HepG2 (cell line): ENCODE measurements around the gene SKIDA1. TPM values are rescaled to one million over a fixed set of nuclear protein-coding genes. Genes with fewer than 3 reads are reported as not detected.

Experiments used
- ARHGAP35 ChIP-seq: sonication (generic); formaldehyde crosslinking; IDR thresholded peaks from 2 replicates; pipeline ENCODE4 v1.9.0; 2022; ENCODE audit warnings: mild to moderate bottlenecking, inconsistent platforms, moderate library complexity, missing genetic modification reagents, borderline replicate concordance
- BCL6 ChIP-seq: IDR thresholded peaks from 2 replicates; pipeline ENCODE4 v1.6.1; 2016; ENCODE audit warnings: missing genetic modification reagents, missing compliant biosample characterization
- HNRNPL ChIP-seq: fragments of 200-400 bp; formaldehyde crosslinking; IDR thresholded peaks from 2 replicates; pipeline ENCODE4 v1.6.1; 2017; ENCODE audit warnings: mild to moderate bottlenecking, low read depth, low read length
- HOXA3 ChIP-seq: sonication (generic); formaldehyde crosslinking; IDR thresholded peaks from 2 replicates; pipeline ENCODE4 v1.5.0; 2020; ENCODE audit warnings: missing genetic modification reagents
- KLF13 ChIP-seq: sonication (generic); formaldehyde crosslinking; IDR thresholded peaks from 2 replicates; pipeline ENCODE4 v1.4.0; 2020; ENCODE audit warnings: mild to moderate bottlenecking, missing genetic modification reagents
- MEIS2 ChIP-seq: sonication (generic); formaldehyde crosslinking; IDR thresholded peaks from 2 replicates; pipeline ENCODE4 v1.9.0; 2021; ENCODE audit warnings: mild to moderate bottlenecking, missing genetic modification reagents
- NFYC ChIP-seq: IDR thresholded peaks from 2 replicates; pipeline ENCODE4 v1.6.1; 2016; ENCODE audit warnings: missing genetic modification reagents, missing compliant biosample characterization
- PCBP2 ChIP-seq: fragments of 200-400 bp; formaldehyde crosslinking; optimal IDR thresholded peaks from 2 replicates; pipeline ENCODE3; 2018; ENCODE audit warnings: low read length, low read depth; ENCODE audit not compliant: poor library complexity, severe bottlenecking
- PRMT3 ChIP-seq: sonication (generic); formaldehyde crosslinking; IDR thresholded peaks from 2 replicates; pipeline ENCODE4 v1.8.1; 2022; ENCODE audit warnings: low read depth, mild to moderate bottlenecking, moderate library complexity, missing genetic modification reagents, borderline replicate concordance
- SRY ChIP-seq: sonication (generic); formaldehyde crosslinking; IDR thresholded peaks from 2 replicates; pipeline ENCODE4 v1.8.0; 2022; ENCODE audit warnings: mild to moderate bottlenecking, missing genetic modification reagents
- ZBTB7B ChIP-seq: sonication (generic); formaldehyde crosslinking; IDR thresholded peaks from 2 replicates; pipeline ENCODE4 v1.4.0; 2020; ENCODE audit warnings: missing genetic modification reagents
- ZKSCAN1 ChIP-seq: fragments of 150-350 bp; IDR thresholded peaks from 2 replicates; pipeline ENCODE4 v1.6.1; 2014; ENCODE audit warnings: low read length
- ZNF101 ChIP-seq: sonication (generic); formaldehyde crosslinking; IDR thresholded peaks from 2 replicates; pipeline ENCODE4 v1.4.0; 2020; ENCODE audit warnings: mild to moderate bottlenecking, low read depth, missing genetic modification reagents, borderline replicate concordance
- ZNF20 ChIP-seq: sonication (generic); formaldehyde crosslinking; IDR thresholded peaks from 2 replicates; pipeline ENCODE4 v1.4.0; 2020; ENCODE audit warnings: mild to moderate bottlenecking, moderate library complexity, missing genetic modification reagents
- ZNF207 ChIP-seq: fragments of 450-650 bp; IDR thresholded peaks from 2 replicates; pipeline ENCODE4 v1.6.1; 2016; ENCODE audit warnings: antibody characterized with exemption, borderline replicate concordance
- ZNF292 ChIP-seq: sonication (generic); formaldehyde crosslinking; IDR thresholded peaks from 2 replicates; pipeline ENCODE4 v1.8.1; 2022; ENCODE audit warnings: mild to moderate bottlenecking, low read depth, missing genetic modification reagents, borderline replicate concordance
- ZNF432 ChIP-seq: sonication (generic); formaldehyde crosslinking; IDR thresholded peaks from 2 replicates; pipeline ENCODE4 v1.5.0; 2020; ENCODE audit warnings: missing genetic modification reagents, mild to moderate bottlenecking, borderline replicate concordance
- ZNF549 ChIP-seq: sonication (generic); formaldehyde crosslinking; IDR thresholded peaks from 2 replicates; pipeline ENCODE4 v1.5.0; 2020; ENCODE audit warnings: missing genetic modification reagents
- ZNF615 ChIP-seq: sonication (generic); formaldehyde crosslinking; IDR thresholded peaks from 2 replicates; pipeline ENCODE4 v1.5.0; 2020; ENCODE audit warnings: mild to moderate bottlenecking, missing genetic modification reagents, borderline replicate concordance
- ZSCAN25 ChIP-seq: sonication (generic); formaldehyde crosslinking; IDR thresholded peaks from 2 replicates; pipeline ENCODE4 v1.8.0; 2022; ENCODE audit warnings: mild to moderate bottlenecking, missing genetic modification reagents
- polyA plus RNA-seq, 8 experiments: library from polyadenylated mRNA; depleted of rRNA in 3 of 8; stranded (reverse) in 7 of 8; unstranded in 1 of 8; fragments of >200 nt; fragmentation: Illumina TruSeq in 4 of 8; extraction: Trizol in 4 of 8; gene quantifications; 2 replicates each; pipeline versions ENCODE4 v1.2.1 to v1.2.3, GENCODE V29; 2011 to 2016; ENCODE audit warnings: low read depth in 4 of 8, missing spikeins in 1 of 8, mixed read lengths in 1 of 8; ENCODE audit not compliant: insufficient read depth in 1 of 8
- total RNA-seq, 5 experiments: library from RNA; depleted of rRNA; stranded (reverse); fragments of >200 nt; fragmentation: Illumina TruSeq; extraction: Trizol; gene quantifications; 2 replicates each; pipeline ENCODE4 v1.2.3, GENCODE V29; 2016; ENCODE audit warnings: low read depth in 1 of 5
- TF ChIP-seq, protein P1 (sequence below): sonication (generic); formaldehyde crosslinking; IDR thresholded peaks from 2 replicates; pipeline ENCODE4 v1.5.1; 2020; ENCODE audit warnings: mild to moderate bottlenecking, missing genetic modification reagents, moderate library complexity
- TF ChIP-seq, protein P2 (sequence below): sonication (generic); formaldehyde crosslinking; IDR thresholded peaks from 2 replicates; pipeline ENCODE4 v1.4.0; 2020; ENCODE audit warnings: mild to moderate bottlenecking, low read depth, missing genetic modification reagents
- TF ChIP-seq, protein P3 (sequence below): sonication (generic); formaldehyde crosslinking; conservative IDR thresholded peaks from 2 replicates; pipeline ENCODE4 v1.4.0; 2020; ENCODE audit warnings: missing genetic modification reagents
- TF ChIP-seq, protein P4 (sequence below): sonication (generic); formaldehyde crosslinking; IDR thresholded peaks from 2 replicates; pipeline ENCODE4 v1.5.0; 2020; ENCODE audit warnings: missing genetic modification reagents, mild to moderate bottlenecking, borderline replicate concordance

SKIDA1 gene
- total and polyA plus RNA-seq, 2 of the 13 experiments (the other 11 are each of a cell fraction or from before 2014, with no cell fraction given) = 0.73 to 1.5 TPM

DNA sequence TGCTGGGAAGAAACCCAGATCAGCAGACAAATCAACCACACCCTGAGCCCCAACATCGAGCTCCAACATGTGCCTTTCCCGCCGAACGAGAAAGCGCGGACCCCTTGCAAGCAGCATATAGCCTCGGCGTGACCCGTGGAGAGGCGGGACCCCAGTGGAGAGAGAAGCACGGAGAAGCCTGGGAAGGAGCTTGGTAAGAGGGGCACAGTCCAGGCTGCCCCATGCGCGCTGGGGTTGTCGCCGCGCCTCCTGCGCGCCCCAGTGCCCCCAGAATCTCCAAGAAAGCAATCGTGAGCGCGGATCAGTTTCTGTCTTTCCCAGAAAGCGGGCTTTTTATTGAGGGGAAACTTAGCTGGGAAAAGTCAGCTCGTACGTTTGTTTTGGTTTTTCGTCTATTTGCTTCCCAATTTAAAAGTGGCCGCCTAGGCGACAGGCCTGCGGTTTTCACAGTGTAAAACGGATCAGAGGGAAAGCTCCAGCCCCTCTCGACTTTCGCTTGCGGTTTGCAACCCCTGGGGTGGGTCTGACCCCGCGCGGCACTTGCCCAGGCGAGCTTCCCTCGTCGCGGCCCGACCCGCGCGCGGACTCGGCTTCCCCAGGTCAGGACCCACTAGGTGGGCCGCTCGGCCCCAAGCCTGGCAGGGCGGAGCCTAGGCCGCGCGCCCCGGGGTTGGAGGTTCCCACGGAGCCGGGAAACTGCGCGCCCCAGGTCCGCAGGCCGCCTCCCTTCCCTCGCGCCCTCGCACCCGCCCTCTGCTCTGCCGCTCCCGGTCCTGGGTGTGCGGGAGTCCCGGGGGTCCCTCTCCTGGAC, 31.1 kb downstream of the SKIDA1 start (continued):
- TF ChIP-seq, protein P1, sequence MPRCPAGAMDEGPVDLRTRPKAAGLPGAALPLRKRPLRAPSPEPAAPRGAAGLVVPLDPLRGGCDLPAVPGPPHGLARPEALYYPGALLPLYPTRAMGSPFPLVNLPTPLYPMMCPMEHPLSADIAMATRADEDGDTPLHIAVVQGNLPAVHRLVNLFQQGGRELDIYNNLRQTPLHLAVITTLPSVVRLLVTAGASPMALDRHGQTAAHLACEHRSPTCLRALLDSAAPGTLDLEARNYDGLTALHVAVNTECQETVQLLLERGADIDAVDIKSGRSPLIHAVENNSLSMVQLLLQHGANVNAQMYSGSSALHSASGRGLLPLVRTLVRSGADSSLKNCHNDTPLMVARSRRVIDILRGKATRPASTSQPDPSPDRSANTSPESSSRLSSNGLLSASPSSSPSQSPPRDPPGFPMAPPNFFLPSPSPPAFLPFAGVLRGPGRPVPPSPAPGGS (CRISPR knock-in tag) = no peak
- no peak for TF ChIP-seq ZNF101
- no peak for TF ChIP-seq ZNF549 (CRISPR knock-in tag)
- no peak for TF ChIP-seq HNRNPL
- TF ChIP-seq PRMT3 (CRISPR knock-in tag) = no peak
- no peak; the same call in 1 of the 2 replicates for TF ChIP-seq SRY (CRISPR knock-in tag)
- TF ChIP-seq ZNF432 (CRISPR knock-in tag) = no peak
- TF ChIP-seq PCBP2 = no peak
- 0 out of 2 replicates have a peak, but pooled peaks have one; percentile 36 for TF ChIP-seq ZSCAN25 (CRISPR knock-in tag)
- TF ChIP-seq ZKSCAN1 = no peak
- peak; percentile 82; the same call in 1 of the 2 replicates for TF ChIP-seq ZBTB7B
- TF ChIP-seq, protein P2, sequence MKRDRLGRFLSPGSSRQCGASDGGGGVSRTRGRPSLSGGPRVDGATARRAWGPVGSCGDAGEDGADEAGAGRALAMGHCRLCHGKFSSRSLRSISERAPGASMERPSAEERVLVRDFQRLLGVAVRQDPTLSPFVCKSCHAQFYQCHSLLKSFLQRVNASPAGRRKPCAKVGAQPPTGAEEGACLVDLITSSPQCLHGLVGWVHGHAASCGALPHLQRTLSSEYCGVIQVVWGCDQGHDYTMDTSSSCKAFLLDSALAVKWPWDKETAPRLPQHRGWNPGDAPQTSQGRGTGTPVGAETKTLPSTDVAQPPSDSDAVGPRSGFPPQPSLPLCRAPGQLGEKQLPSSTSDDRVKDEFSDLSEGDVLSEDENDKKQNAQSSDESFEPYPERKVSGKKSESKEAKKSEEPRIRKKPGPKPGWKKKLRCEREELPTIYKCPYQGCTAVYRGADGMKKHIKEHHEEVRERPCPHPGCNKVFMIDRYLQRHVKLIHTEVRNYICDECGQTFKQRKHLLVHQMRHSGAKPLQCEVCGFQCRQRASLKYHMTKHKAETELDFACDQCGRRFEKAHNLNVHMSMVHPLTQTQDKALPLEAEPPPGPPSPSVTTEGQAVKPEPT = no peak; the same call in 1 of the 2 replicates
- TF ChIP-seq KLF13 (CRISPR knock-in tag) = peak; percentile 85; the same call in 1 of the 2 replicates
- TF ChIP-seq, protein P3, sequence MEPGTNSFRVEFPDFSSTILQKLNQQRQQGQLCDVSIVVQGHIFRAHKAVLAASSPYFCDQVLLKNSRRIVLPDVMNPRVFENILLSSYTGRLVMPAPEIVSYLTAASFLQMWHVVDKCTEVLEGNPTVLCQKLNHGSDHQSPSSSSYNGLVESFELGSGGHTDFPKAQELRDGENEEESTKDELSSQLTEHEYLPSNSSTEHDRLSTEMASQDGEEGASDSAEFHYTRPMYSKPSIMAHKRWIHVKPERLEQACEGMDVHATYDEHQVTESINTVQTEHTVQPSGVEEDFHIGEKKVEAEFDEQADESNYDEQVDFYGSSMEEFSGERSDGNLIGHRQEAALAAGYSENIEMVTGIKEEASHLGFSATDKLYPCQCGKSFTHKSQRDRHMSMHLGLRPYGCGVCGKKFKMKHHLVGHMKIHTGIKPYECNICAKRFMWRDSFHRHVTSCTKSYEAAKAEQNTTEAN (CRISPR knock-in tag) = no peak
- TF ChIP-seq, protein P4, sequence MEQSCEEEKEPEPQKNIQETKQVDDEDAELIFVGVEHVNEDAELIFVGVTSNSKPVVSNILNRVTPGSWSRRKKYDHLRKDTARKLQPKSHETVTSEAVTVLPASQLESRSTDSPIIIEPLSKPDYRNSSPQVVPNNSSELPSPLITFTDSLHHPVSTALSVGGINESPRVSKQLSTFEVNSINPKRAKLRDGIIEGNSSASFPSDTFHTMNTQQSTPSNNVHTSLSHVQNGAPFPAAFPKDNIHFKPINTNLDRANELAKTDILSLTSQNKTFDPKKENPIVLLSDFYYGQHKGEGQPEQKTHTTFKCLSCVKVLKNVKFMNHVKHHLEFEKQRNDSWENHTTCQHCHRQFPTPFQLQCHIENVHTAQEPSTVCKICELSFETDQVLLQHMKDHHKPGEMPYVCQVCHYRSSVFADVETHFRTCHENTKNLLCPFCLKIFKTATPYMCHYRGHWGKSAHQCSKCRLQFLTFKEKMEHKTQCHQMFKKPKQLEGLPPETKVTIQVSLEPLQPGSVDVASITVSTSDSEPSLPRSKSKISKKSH (CRISPR knock-in tag) = peak; percentile 74; the same call in 1 of the 2 replicates
- 0 out of 2 replicates have a peak, but pooled peaks have one; percentile 7 for TF ChIP-seq BCL6 (CRISPR knock-in tag)
- TF ChIP-seq ZNF292 (CRISPR knock-in tag) = no peak
- TF ChIP-seq ZNF615 (CRISPR knock-in tag) = no peak
- TF ChIP-seq ARHGAP35 = peak; percentile 95; the same call in 1 of the 2 replicates
- TF ChIP-seq ZNF20 = no peak
- no peak for TF ChIP-seq ZNF207
- TF ChIP-seq NFYC (CRISPR knock-in tag) = no peak
- TF ChIP-seq HOXA3 (CRISPR knock-in tag) = peak; percentile 64
- TF ChIP-seq MEIS2 (CRISPR knock-in tag) = no peak
